B cell (primary cell): ENCODE data around the gene EPHB3. TPM values are rescaled to one million over a fixed set of nuclear protein-coding genes. Genes with fewer than 3 reads are reported as not detected.

ENCODE experiments used
- ATAC-seq: fragments of 200-7000 bp; cut with Tn5 transposase; one replicate; pipeline ENCODE4 v1.10.0; 2021; ENCODE audit warnings: low read depth, mild to moderate bottlenecking, moderate number of reproducible peaks, moderate library complexity
- CTCF ChIA-PET: fragments of 350-600 bp; sonication (Branson Sonifier 250); formaldehyde crosslinking; loops from one replicate; lab custom pipeline; 2021; ENCODE audit warnings: antibody characterized with exemption, inconsistent platforms; lab: Charles Lee
- POLR2A ChIA-PET: fragments of 350-600 bp; sonication (Branson Sonifier 250); formaldehyde crosslinking; loops from one replicate; lab custom pipeline; 2021; ENCODE audit warnings: antibody characterized with exemption; lab: Charles Lee
- DNase-seq: peaks from one replicate; pipeline ENCODE4 v3.0.0; 2013
- H2AFZ ChIP-seq: 2 replicates; pipeline ENCODE4 v1.6.1; 2012; ENCODE audit warnings: mild to moderate bottlenecking, low read depth, low read length; ENCODE audit not compliant: insufficient read depth, poor library complexity, severe bottlenecking
- H3K27ac ChIP-seq, 2 donors: 1 replicate in 1 of 2; 2 replicates in 1 of 2; pipeline ENCODE4 v1.5.1; 2012 to 2013; ENCODE audit warnings: low read length in 2 of 2, mild to moderate bottlenecking in 2 of 2, moderate library complexity in 1 of 2
- H3K27me3 ChIP-seq, 4 experiments: fragments of 200-600 bp in 1 of 4; sonication (generic) in 1 of 4; replicated peaks in 1 of 4; 1 replicate in 2 of 4; 2 replicates in 2 of 4; pipeline versions ENCODE4 v1.6.1 to v1.7.0; 2013 to 2016; ENCODE audit warnings: low read length in 3 of 4, mild to moderate bottlenecking in 2 of 4, mixed read lengths in 1 of 4, moderate library complexity in 1 of 4; ENCODE audit not compliant: insufficient read depth in 4 of 4, control insufficient read depth in 3 of 4; ENCODE audit errors: control extremely low read depth in 1 of 4
- H3K36me3 ChIP-seq, 2 experiments: replicated peaks in 1 of 2; 1 replicate in 1 of 2; 2 replicates in 1 of 2; pipeline versions ENCODE4 v1.6.1 to v1.7.1; 2013; ENCODE audit warnings: low read length in 1 of 2; ENCODE audit not compliant: insufficient read depth in 2 of 2, control insufficient read depth in 1 of 2; ENCODE audit errors: control extremely low read depth in 1 of 2, extremely low read depth in 1 of 2
- H3K4me1 ChIP-seq, 2 donors: fragments of 200-600 bp in 1 of 2; sonication (generic) in 1 of 2; 1 replicate in 1 of 2; 2 replicates in 1 of 2; pipeline versions ENCODE4 v1.5.1 to v1.6.1; 2013 to 2017; ENCODE audit warnings: low read length in 2 of 2; ENCODE audit not compliant: control insufficient read depth in 2 of 2, insufficient read depth in 2 of 2
- H3K4me2 ChIP-seq: replicated peaks from 2 replicates; pipeline ENCODE3; 2012; ENCODE audit warnings: mild to moderate bottlenecking, low read depth, low read length; ENCODE audit not compliant: poor library complexity, severe bottlenecking
- H3K4me3 ChIP-seq, 5 experiments: fragments of 200-600 bp in 1 of 5; sonication (generic) in 1 of 5; 1 replicate in 3 of 5; 2 replicates in 2 of 5; pipeline versions ENCODE4 v1.5.1 to v1.7.0; 2011 to 2016; ENCODE audit warnings: low read length in 4 of 5, mild to moderate bottlenecking in 4 of 5, low read depth in 2 of 5, control low read depth in 1 of 5, moderate library complexity in 1 of 5; ENCODE audit not compliant: insufficient read depth in 1 of 5; ENCODE audit errors: control extremely low read depth in 1 of 5, extremely low read depth in 1 of 5
- H3K79me2 ChIP-seq: fragments of 200-600 bp; sonication (generic); one replicate; pipeline ENCODE4 v1.6.0; 2016; ENCODE audit warnings: low read length; ENCODE audit not compliant: control insufficient read depth, insufficient read depth
- H3K9ac ChIP-seq: fragments of 200-600 bp; sonication (generic); 2 replicates; pipeline ENCODE4 v1.6.1; 2017; ENCODE audit warnings: mild to moderate bottlenecking, low read length, moderate library complexity
- H3K9me3 ChIP-seq, 3 donors: one replicate each; pipeline versions ENCODE4 v1.6.1 to v1.7.1; 2013; ENCODE audit warnings: low read length in 2 of 3; ENCODE audit not compliant: control insufficient read depth in 2 of 3, insufficient read depth in 1 of 3; ENCODE audit errors: control extremely low read depth in 1 of 3
- H4K20me1 ChIP-seq: 2 replicates; pipeline ENCODE4 v1.6.0; 2012; ENCODE audit warnings: mild to moderate bottlenecking, low read length; ENCODE audit not compliant: insufficient read depth, control insufficient read depth, poor library complexity, severe bottlenecking
- H3K27ac Mint-ChIP-seq: one replicate; pipeline ENCODE4 v1.8.0; 2021; ENCODE audit warnings: mixed read lengths
- H3K27me3 Mint-ChIP-seq: one replicate; pipeline ENCODE4 v1.8.0; 2021; ENCODE audit warnings: mixed read lengths
- H3K4me1 Mint-ChIP-seq: one replicate; pipeline ENCODE4 v1.8.0; 2021; ENCODE audit warnings: mixed read lengths
- H3K4me3 Mint-ChIP-seq: one replicate; pipeline ENCODE4 v1.8.0; 2021; ENCODE audit warnings: mixed read lengths
- H3K9me3 Mint-ChIP-seq: one replicate; pipeline ENCODE4 v1.8.0; 2022; ENCODE audit warnings: mixed read lengths; ENCODE audit not compliant: insufficient read depth
- CTCF ChIP-seq: fragments of 200-600 bp; IDR thresholded peaks from one replicate; pipeline ENCODE4 v1.8.0; 2022; ENCODE audit warnings: antibody characterized with exemption, mild to moderate bottlenecking
- EZH2 ChIP-seq: IDR thresholded peaks from 2 replicates; pipeline ENCODE4 v1.6.1; 2012; ENCODE audit warnings: borderline replicate concordance, low read depth, mild to moderate bottlenecking, moderate library complexity, low read length; ENCODE audit not compliant: insufficient read depth, poor library complexity, severe bottlenecking
- WGBS: methylation state at CpG from one replicate; pipeline ENCODE4 v1.1.5; 2013; ENCODE audit warnings: missing lambda C conversion rate; ENCODE audit not compliant: insufficient coverage; 5-methylcytosine and 5-hydroxymethylcytosine counted together
- intact Hi-C: fragments of 100-400 bp; cut with micrococcal nuclease; formaldehyde crosslinking; loops from one replicate; pipeline ENCODE4 v1.10.0; 2022
- polyA plus RNA-seq: library from polyadenylated mRNA; depleted of rRNA; stranded (reverse); fragments of >200 nt; gene quantifications from 2 replicates; pipeline ENCODE4 v1.2.3, GENCODE V29; 2012
- total RNA-seq, 2 donors: library from RNA; stranded (reverse); fragments of 120-200 nt in 1 of 2; gene quantifications; 1 replicate in 1 of 2; 2 replicates in 1 of 2; pipeline versions ENCODE4 v1.2.3 to v1.2.4, GENCODE V29; 2013 to 2022

The EPHB3 gene
- total and polyA plus RNA-seq, 2 donors (not counting 1 experiment from before 2014, with no cell fraction given), result 0.06 to 0.07 TPM

- POLR2A ChIA-PET, result no interaction called here
- peaks cover 0 to 12% (median 6%) of the 10 kb centered on the region in 4 experiments for H3K27me3 ChIP-seq
- DNase-seq (no peak), ATAC-seq (no peak)
- no peaks in the 10 kb centered on the region for H3K9me3 Mint-ChIP-seq
- H3K27ac ChIP-seq, result no peak overlapping the region
- CTCF ChIA-PET, result no interaction called here
- peaks cover 3 to 6% of the 10 kb centered on the region in 2 donors for H3K4me1 ChIP-seq
- no peak overlapping the region for H3K4me3 ChIP-seq
- H3K9me3 ChIP-seq, result no peaks in the 10 kb centered on the region
- no peak overlapping the region for H3K9ac ChIP-seq
- H3K27ac Mint-ChIP-seq, result no peak overlapping the region
- peaks cover 33% of the 10 kb centered on the region for H3K27me3 Mint-ChIP-seq
- H3K4me2 ChIP-seq, result no peak overlapping the region
- H3K79me2 ChIP-seq, result no peaks in the 10 kb centered on the region
- no peaks in the 10 kb centered on the region for H4K20me1 ChIP-seq
- H3K4me3 Mint-ChIP-seq, result no peak overlapping the region
- 91% methylated on average over 8 of the region's 9 CpGs for WGBS
- H3K4me1 Mint-ChIP-seq, result peaks cover 2% of the 10 kb centered on the region
- no peak overlapping the region for H2AFZ ChIP-seq
- TF ChIP-seq CTCF (no peak), EZH2 (no peak)
- intact Hi-C loops, result no loop called here
- H3K36me3 ChIP-seq, result no peaks in the 10 kb centered on the region
These were observed 48.1 kb downstream of the EPHB3 start for GRCh38 chr3:184609476-184610244.

DNA sequence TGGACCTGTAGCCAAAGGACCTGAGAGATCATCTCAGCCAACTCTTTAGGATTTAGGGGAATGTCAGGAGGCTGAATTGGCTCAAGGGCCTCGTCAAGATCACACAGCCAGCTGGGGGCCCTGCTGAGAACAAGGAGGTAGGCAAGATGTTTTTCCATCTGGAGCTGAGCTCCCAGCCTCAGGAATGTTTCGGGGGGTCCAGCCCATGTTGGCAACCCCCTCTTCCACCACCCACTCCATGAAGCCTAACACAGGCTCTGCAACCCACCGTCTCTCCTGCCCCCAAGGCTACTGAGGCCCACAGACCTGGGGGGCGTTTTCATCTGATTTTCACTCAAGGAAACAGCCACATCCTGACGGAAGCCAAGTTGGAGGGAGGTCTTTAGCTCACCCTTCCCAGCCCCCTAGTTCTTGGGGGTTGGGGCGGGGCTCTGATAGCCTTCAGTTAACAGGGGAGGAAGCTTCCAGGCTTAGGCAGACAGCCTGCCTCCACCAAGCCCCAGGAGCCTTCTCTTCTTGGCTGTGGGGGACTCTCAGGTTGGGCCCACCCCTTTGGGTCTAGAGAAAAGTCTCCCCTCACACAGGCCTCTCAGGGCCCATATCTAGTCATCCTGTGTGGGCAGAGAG is 48.8 kb downstream of the EPHB3 start:
- ChIA-PET CTCF (no interaction called here), POLR2A (no interaction called here)
- Histone ChIP-seq H3K4me3 (no peak overlapping the region), H3K79me2 (no peaks in the 10 kb centered on the region), H3K27ac (no peak overlapping the region), H3K4me1 (no peaks in the 10 kb centered on the region), H3K36me3 (no peaks in the 10 kb centered on the region), H3K4me2 (no peak overlapping the region), H3K9ac (no peak overlapping the region), H3K9me3 (no peaks in the 10 kb centered on the region), H2AFZ (no peak overlapping the region), H4K20me1 (no peaks in the 10 kb centered on the region), H3K27me3 (peaks cover 0 to 7% (median 2%) of the 10 kb centered on the region in 4 experiments)
- Mint-ChIP-seq H3K4me3 (no peak overlapping the region), H3K9me3 (no peaks in the 10 kb centered on the region), H3K27ac (no peak overlapping the region), H3K27me3 (peaks cover 29% of the 10 kb centered on the region), H3K4me1 (no peaks in the 10 kb centered on the region)
- TF ChIP-seq EZH2 (no peak), CTCF (no peak)
- intact Hi-C loops, result no loop called here
- DNase-seq, result no peak
- WGBS, result 78% methylated on average over 4 of the region's 6 CpGs
- ATAC-seq, result no peak
